Measurements from ENCODE around the gene CTDP1. TPM values are rescaled to one million over a fixed set of nuclear protein-coding genes. Genes with fewer than 3 reads are reported as not detected.

CTDP1 gene
- total RNA-seq, 1 donor from 2014 or later = 23.1 TPM

GRCh38 chr18:79765491-79766245 is 86.1 kb downstream of the CTDP1 start:
- Mint-ChIP-seq H3K4me3 (ENCODE audit: unreplicated experiment) (no peak overlapping the region), H3K27me3 (ENCODE audit: unreplicated experiment) (peaks cover 2% of the 10 kb centered on the region)

GRCh38 chr18:79766308-79766707 is 86.7 kb downstream of the CTDP1 start:
- no peak overlapping the region for H3K27ac Mint-ChIP-seq (ENCODE audit: unreplicated experiment)

More at GRCh38 chr18:79765491-79766245, 86.1 kb downstream of the CTDP1 start:
- no peak for DNase-seq (ENCODE audit: extremely low spot score, unreplicated experiment)
- H3K4me1 Mint-ChIP-seq (ENCODE audit: unreplicated experiment) = no peaks in the 10 kb centered on the region
- peaks cover 43% of the 10 kb centered on the region for H3K9me3 Mint-ChIP-seq (ENCODE audit: unreplicated experiment)
- H3K27ac Mint-ChIP-seq (ENCODE audit: unreplicated experiment) = no peak overlapping the region
- no peak for TF ChIP-seq CTCF (IDR thresholded peaks at IDR 0.05)
- H3K36me3 Mint-ChIP-seq (ENCODE audit: unreplicated experiment) = no peaks in the 10 kb centered on the region

GRCh38 chr18:79768745-79769144 is 89.1 kb downstream of the CTDP1 start:
- Mint-ChIP-seq H3K4me1 (ENCODE audit: unreplicated experiment) (no peaks in the 10 kb centered on the region), H3K36me3 (ENCODE audit: unreplicated experiment) (no peaks in the 10 kb centered on the region), H3K9me3 (ENCODE audit: unreplicated experiment) (peaks cover 25% of the 10 kb centered on the region), H3K27me3 (ENCODE audit: unreplicated experiment) (peaks cover 2% of the 10 kb centered on the region), H3K27ac (ENCODE audit: unreplicated experiment) (no peak overlapping the region), H3K4me3 (ENCODE audit: unreplicated experiment) (no peak overlapping the region)
- TF ChIP-seq CTCF (IDR thresholded peaks at IDR 0.05) = no peak
- no peak for DNase-seq (ENCODE audit: extremely low spot score, unreplicated experiment)

More at GRCh38 chr18:79766308-79766707, 86.7 kb downstream of the CTDP1 start:
- Mint-ChIP-seq H3K4me3 (ENCODE audit: unreplicated experiment) (no peak overlapping the region), H3K9me3 (ENCODE audit: unreplicated experiment) (peaks cover 38% of the 10 kb centered on the region), H3K27me3 (ENCODE audit: unreplicated experiment) (peaks cover 2% of the 10 kb centered on the region), H3K36me3 (ENCODE audit: unreplicated experiment) (no peaks in the 10 kb centered on the region), H3K4me1 (ENCODE audit: unreplicated experiment) (no peaks in the 10 kb centered on the region)
- TF ChIP-seq CTCF (IDR thresholded peaks at IDR 0.05) = no peak
- no peak for DNase-seq (ENCODE audit: extremely low spot score, unreplicated experiment)

- H3K27me3 Mint-ChIP-seq (ENCODE audit: unreplicated experiment) = peaks cover 2% of the 10 kb centered on the region
- no peak overlapping the region for H3K27ac Mint-ChIP-seq (ENCODE audit: unreplicated experiment)
- no peaks in the 10 kb centered on the region for H3K36me3 Mint-ChIP-seq (ENCODE audit: unreplicated experiment)
- peaks cover 25% of the 10 kb centered on the region for H3K9me3 Mint-ChIP-seq (ENCODE audit: unreplicated experiment)
- no peak for TF ChIP-seq CTCF (IDR thresholded peaks at IDR 0.05)
- H3K4me3 Mint-ChIP-seq (ENCODE audit: unreplicated experiment) = no peak overlapping the region
- H3K4me1 Mint-ChIP-seq (ENCODE audit: unreplicated experiment) = no peaks in the 10 kb centered on the region
- no peak for DNase-seq (ENCODE audit: extremely low spot score, unreplicated experiment)
Observed at GRCh38 chr18:79769698-79770500, 90.3 kb downstream of the CTDP1 start.

- no peaks in the 10 kb centered on the region for H3K4me1 Mint-ChIP-seq (ENCODE audit: unreplicated experiment)
- peaks cover 25% of the 10 kb centered on the region for H3K9me3 Mint-ChIP-seq (ENCODE audit: unreplicated experiment)
- peaks cover 2% of the 10 kb centered on the region for H3K27me3 Mint-ChIP-seq (ENCODE audit: unreplicated experiment)
- no peaks in the 10 kb centered on the region for H3K36me3 Mint-ChIP-seq (ENCODE audit: unreplicated experiment)
- no peak overlapping the region for H3K4me3 Mint-ChIP-seq (ENCODE audit: unreplicated experiment)
- no peak overlapping the region for H3K27ac Mint-ChIP-seq (ENCODE audit: unreplicated experiment)
- TF ChIP-seq CTCF (IDR thresholded peaks at IDR 0.05) = no peak
- no peak for DNase-seq (ENCODE audit: extremely low spot score, unreplicated experiment)
Observed at GRCh38 chr18:79770501-79770815, 90.9 kb downstream of the CTDP1 start.

Measured in osteocyte (in vitro differentiated cells).